Measurements from ENCODE around the gene FGG.

DNA sequence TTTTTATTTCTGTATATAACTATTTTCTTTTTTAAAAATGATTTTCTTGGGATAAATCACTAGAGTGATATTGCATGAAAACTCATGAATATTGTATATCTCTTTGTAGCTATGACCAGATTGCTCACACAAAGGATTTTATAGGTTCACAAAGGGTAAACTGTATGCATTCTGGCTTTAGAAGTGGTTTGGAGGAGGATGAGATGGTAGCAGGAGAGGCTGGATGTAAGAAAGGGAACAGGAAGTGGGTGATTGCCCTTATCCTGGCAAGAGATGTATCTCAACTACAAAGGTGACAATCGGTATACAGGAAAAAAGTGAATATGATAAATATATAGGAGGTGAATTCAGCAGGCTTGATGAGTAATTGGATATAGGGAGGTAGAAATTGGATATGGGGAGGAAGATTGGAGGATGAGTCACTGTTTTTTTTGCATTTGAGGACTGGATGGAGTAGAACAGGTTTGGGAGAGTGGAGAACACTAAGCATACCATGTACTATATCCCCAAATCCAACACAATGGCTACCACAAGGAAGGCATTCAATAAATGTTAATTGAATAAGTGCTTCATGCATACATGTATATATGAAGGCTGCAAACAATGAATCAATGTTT, 9.9 kb downstream of the FGG start:
- TF ChIP-seq, protein P1, sequence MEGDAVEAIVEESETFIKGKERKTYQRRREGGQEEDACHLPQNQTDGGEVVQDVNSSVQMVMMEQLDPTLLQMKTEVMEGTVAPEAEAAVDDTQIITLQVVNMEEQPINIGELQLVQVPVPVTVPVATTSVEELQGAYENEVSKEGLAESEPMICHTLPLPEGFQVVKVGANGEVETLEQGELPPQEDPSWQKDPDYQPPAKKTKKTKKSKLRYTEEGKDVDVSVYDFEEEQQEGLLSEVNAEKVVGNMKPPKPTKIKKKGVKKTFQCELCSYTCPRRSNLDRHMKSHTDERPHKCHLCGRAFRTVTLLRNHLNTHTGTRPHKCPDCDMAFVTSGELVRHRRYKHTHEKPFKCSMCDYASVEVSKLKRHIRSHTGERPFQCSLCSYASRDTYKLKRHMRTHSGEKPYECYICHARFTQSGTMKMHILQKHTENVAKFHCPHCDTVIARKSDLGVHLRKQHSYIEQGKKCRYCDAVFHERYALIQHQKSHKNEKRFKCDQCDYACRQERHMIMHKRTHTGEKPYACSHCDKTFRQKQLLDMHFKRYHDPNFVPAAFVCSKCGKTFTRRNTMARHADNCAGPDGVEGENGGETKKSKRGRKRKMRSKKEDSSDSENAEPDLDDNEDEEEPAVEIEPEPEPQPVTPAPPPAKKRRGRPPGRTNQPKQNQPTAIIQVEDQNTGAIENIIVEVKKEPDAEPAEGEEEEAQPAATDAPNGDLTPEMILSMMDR (IDR thresholded peaks at IDR 0.05; ENCODE audit: poor library complexity) = no peak
- TF ChIP-seq EZH2 (IDR thresholded peaks at IDR 0.05; ENCODE audit: borderline replicate concordance) = no peak
- no peak for TF ChIP-seq EZH2phosphoT487 (IDR thresholded peaks at IDR 0.05; ENCODE audit: low read depth, severe bottlenecking, unreplicated experiment)
